Stimulated activated CD4-positive, alpha-beta T cell treated with anti-CD3 and anti-CD28 coated beads, Interleukin-1b, Interleukin-23, amount 100 ng/mL, for 1 hour (primary cell): ENCODE results near the gene DNAH14.

Source experiments
- DNase-seq, 2 donors: peaks; one replicate each; pipeline ENCODE4 v3.0.0-alpha.2; 2020; ENCODE audit warnings: low read depth in 2 of 2

Gene DNAH14

DNA sequence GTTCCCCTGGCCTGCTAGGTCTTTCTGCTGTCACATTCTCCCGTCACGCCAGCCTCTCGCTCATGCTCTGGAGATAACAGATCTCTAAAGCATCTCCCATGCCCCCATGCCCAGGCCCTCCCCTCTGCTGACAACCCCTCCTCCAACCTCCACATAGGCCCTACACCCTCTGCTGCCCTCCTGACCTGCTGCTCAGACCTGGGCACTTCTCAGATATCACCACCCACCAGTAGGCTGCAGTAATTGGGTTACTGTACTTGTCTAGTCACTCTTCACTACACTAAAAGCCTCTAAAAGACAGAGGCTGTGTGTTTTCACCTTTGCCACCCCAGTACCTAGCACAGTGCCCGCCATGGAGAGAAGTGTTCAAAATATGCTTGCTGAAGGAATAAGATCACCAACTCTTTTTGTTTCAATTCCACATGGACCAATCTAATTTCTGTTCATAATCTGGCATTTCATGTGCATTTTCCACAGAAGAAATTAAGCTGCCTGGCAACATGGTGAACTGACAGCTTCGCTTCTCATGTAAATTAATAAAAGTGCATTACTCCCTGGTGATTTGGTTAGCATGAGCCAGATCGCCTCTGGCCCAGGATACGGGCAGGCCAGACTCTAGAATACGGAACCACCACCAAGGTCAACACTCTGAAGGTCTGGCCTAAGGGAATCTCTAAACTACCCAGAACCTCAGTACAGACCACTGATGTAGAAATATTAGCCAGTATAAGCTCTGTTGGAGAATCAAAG lies 477.7 kb downstream of the DNAH14 start:
- DNase-seq: no peak

DNA sequence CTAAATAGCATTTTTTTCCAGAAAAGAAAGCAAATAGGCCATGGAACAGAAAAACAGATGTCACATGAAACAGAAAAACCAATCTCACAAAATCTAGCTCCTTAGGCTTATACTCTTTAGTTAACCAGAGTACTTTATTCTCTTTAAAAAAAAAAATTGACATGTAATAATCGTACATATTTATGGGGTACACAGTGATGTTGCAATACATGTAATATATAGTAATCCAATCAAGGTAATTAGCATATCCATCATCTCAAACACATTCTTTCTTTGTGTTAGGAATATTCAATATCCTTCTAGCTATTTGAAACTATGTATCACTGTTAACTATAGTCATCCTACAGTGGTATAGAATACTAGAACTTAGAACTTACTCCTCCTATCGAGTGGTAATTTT lies 478.3 kb downstream of the DNAH14 start:
- DNase-seq: no peak

DNA sequence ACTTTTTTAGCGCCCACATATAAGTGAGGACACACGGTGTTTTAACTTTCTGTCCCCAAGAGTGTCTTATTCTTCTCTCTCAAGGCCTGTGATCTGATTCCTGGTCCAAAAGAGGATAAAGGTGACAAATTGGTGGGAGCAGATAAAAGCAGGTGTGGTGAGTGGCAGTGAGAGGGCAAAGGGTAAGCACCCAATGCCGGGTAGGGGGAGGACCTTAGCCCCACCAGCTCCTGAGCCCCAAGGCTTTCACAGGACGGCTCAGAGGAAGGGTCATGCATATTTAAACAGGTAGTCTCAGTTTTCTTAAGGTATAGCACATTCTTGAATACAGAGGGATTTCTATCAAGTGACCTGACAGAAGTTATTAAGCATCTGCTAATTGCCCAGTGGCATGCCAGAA lies 478.8 kb downstream of the DNAH14 start:
- DNase-seq: no peak

DNA sequence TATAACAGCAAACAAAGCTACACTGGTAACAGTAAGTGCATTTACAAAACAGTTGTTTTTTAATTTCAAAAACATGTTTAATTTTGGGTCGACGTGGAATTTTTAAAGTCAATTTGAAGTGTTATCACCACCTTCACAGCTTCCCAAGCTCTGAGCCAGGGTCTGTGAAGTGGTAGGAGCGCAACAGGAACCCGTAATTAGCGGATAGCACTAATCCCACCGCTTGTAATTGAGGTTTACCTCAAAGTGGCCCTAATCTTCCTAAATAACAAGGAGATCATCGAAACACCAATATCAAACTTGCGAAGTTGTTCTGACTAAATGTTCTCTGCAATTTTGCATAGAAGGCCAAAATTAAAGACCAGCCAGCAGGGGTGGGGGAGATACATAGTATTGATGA lies 479.6 kb downstream of the DNAH14 start:
- DNase-seq: no peak

DNA sequence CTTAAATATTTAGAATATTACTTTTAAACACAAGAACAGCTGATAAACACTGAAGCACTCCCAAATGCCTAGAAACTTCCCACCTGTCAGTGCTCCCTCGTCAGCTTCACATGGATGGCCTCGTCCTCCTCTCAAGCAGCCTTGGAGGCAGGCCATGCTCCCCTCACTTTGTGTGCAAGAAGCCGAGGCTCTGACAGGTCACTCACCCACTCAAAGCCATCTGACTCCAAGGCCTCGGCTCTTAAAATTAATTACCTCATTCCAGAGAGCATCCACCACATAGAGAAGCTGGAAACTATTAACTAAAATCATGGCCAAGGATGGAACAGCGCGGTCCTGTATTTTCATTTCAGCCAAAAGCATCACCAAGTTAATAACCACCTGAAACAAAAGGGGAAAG lies 480.6 kb downstream of the DNAH14 start:
- DNase-seq: no peak

DNA sequence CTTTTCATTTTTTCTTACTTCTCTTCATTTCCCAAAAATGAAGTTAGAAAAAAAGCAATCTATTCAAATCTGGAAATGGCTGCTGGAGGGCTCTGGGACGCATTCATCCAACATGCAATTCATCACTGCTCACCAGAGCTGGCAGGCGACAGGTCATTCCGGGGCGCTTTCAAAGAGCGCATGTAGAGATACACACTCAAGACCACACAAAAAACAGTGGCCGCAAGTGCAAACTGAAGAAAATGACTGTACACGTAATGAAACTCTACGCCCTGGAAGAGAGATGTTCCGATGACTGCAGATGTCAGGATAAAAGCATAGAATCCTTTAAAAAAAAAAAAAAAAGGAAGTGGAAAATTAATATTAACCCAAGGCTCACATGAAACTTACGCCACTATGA lies 482.8 kb downstream of the DNAH14 start:
- DNase-seq: no peak

DNA sequence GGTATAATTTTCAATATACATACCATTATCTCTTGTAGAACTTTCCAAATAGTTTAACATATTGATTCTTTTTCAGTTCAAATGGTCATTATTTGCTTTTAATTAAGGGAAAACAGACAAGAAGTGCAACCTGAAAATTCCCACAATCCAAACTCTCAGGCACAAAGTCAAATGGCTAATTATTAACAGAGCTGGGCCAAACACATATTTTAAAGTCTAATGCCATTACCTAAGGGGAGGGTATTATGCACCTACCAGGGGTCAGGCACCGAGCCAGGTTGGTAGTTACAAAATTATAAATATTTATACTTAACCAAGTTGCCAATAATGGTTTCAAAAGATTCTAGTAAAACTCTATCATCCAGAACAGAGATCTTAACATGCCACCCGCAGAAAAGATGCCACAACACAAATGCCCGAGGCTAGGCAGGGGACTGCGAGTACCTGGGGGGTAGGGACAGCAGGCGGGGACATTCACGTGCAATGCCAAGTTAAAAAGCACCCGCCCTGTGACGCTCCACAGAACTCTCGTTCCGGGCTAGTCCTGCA lies 483.4 kb downstream of the DNAH14 start:
- DNase-seq: no peak

DNA sequence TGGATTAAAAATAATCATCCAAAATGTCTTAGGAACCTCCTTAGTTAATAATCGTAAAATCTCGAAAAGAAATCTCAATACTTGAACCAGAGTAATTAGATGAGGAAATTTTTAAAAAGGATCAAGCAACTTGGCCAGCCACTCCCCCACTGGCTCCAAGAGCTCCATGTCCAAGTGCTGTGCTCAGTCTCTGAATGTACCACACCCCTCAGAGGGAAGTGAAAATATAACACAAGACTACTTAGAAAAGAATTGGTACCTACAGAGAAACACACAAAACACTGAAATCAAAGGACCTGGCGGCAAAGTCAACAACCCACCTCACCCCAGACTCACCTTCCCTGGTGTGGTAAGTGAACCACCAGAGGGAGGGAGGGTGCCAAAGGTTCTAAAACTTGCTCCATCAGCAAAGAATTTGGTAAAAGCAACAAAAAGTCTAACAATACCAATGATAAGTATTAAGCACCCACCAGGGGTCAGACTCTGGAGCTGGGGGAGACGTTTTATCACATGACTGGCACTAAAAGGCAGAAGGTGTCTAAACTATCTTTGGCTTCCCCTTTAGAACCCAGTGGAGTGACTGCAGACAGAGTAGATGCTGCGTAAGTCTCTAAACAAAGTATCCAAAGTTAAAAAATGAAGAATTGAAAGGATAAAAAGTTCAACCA lies 484.4 kb downstream of the DNAH14 start:
- no peak for DNase-seq

DNA sequence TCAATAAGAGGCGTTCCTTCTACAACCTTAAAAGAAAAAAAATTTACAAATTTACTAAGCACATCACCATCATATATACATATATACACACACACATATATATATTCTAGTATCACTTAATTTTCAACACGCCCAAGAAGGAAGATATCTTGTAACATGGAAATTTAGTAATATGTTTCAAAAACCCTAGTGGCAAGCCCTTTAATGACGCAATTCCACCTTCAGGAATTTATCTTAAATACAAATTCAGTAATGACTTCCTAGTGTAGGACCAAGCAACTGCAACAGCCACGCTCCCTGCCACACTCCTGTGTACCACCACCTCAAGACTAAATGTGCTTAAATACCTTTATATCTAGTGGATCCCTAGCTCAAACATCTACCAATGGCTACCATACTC lies 485.8 kb downstream of the DNAH14 start:
- no peak for DNase-seq

DNA sequence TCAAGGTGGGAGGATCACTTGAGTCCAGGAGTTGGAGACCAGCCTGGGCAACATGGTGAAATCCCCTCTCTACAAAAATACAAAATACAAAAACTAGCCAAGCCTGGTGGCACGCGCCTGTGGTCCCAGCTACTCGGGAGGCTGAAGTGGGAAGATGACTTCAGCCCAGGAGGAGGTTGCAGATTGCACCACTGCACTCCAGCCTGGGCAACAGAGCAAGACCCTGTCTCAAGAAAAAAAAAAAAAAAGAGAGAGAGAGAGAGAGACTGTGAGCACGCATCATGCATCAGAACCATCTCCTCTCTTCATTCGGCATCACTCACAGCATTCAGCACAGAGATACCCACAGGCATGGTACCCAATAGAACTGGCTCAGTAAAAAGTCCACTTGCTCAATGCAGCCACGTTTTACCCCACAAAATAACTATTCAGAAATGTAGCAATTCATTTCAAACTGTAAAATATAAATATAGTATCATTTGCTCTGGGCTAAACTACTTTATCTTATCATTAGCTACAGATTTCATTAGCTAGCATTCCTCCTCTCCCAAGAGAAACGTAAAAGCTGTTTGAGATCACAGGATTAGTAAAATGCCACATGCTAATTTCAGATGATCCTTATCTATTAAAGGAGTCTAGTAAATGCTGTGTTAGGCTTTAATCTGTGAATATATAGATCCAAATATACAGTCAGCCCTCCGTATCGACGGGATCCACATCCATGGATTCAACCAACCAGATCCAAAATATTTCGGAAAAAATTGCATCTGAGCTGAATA lies 486.7 kb downstream of the DNAH14 start:
- no peak for DNase-seq

DNA sequence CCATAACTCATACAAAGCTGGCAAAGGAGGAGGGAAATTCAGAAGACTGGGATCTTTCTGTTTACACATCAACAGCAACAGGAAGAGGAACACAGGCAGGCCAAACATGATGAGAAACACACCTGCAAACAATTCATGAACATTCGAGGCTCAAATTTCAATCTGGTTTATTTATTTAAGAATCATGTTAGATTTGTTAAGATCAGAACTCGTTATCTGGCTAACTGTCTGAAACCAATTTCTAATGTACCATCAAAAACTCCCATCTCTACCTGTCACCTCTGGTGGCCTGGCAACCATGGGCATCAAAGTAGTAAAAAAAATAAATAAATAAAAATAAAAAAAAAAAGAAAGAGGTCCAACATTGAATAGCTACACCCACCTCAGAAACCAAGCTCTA lies 488.6 kb downstream of the DNAH14 start:
- no peak for DNase-seq

DNA sequence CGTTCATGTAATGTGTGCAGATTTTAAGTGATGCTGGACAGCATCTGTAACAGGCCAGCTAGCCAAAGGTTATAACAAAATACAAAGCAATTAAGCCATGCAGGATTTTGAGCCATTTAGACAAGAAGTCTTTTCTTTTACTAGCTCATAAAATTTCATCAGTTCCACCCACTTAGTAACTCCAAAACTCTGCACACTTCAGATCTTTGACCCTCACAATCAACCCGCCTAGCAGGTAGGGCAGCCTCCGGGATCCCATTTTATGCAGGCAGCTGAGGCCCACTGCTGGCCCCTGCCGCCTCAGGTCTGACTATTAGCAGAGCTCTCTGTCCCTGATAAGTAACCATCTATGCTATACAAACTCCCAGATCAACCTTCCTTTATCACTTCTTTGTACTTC lies 489.1 kb downstream of the DNAH14 start:
- no peak for DNase-seq

DNA sequence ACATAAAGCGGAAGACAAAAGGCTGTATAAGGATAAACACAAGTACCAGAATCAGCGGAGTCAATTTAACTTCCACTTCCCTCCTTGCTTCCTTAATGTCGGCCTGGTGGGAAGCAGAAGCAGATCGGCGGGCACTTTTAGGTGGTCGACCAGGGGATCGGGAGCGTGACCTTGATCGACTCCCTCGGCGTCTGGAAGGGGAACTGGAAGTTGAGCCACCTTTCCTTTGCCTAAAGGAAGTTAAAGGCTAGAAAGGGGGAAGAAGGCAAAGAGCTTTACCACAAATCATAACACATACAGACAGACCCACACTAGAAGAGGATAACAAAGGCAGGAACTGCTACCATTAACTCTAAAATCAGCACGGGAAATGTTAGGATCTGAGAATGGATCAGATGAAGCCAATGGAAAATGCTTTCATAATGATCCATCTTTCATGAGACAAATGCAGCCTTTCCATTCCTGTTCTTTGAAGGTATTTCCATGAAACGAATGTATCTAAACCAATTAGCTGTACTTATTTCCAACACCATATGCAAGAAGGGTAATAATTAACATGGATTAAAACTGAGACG lies 492.6 kb downstream of the DNAH14 start:
- DNase-seq: no peak

DNA sequence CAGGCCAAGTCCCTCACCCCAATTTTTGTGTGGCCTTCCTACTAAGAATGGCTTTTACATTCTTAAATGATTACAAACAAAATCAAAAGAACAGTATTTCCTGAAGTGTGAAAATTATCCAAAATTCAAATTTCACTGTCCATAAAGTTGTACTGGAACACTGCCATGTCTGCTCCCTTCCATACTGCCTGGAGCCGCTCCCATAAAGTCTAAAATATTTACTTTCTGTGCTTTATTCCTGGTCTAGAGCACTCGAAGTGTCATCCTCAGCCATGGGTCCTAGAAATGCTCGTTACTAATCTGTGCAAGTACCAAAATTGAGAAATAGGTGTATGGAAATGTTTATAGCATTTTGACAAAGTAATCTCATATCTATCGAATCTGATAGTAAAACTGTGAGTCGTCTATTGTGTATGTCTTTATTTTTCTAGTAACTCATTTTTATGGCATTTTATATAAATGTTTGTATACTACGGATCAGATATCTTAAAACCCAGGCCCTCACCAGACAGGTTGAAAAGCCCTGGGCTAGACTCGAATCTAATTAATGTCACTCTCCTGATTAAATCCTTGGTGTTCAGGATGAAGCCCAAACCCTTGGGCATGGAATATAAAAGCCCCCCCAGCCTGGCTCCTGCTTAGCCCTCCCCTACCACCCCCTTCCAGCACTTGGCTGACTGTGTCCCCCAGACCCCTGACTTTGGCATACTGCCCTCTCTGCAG lies 493.5 kb downstream of the DNAH14 start:
- no peak for DNase-seq

DNA sequence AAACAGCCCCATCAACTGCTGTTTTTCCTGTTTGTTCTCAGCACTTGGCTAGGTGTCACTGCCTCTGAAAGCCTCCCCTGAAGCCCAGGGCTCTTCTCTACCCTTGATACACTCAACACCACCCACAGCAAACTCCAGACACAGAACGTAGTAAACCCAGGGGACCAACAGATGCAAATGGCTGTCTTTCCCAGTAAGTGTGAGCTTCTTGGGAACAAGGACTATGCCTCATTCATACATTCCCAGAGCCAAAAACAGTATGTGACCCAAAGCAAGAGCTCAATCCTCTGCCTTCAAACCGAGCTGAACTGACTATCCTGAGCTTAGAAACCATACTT lies 494.0 kb downstream of the DNAH14 start:
- DNase-seq: no peak

DNA sequence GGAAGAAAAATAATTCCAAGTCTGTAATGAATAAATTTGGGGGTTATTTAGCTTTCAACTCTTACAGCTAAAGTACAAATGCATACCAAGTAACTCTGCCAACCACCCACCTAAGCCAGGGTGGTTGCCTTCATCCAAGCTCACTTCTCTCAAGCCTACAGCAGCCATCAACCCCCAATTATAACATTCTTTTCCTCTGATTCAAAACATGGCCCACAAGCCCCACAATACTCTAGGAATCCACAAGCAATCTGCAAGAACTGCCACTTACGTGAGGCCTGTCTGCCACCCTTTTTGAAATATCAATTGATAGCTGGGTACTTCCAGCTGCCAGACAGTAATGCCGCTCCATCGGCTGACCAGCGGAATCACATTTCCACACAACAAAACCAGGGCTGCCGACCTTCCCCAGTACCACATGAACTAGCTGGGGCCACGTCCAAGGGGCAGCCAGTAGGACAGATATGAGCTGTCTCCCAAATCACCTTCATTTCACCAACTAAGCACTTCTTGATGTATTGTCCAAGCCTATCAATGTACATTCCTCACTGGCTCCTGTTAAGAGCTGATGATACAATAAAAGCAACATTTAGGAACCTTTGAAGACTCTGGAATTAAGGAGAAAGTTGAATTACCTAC lies 495.2 kb downstream of the DNAH14 start:
- no peak for DNase-seq

DNA sequence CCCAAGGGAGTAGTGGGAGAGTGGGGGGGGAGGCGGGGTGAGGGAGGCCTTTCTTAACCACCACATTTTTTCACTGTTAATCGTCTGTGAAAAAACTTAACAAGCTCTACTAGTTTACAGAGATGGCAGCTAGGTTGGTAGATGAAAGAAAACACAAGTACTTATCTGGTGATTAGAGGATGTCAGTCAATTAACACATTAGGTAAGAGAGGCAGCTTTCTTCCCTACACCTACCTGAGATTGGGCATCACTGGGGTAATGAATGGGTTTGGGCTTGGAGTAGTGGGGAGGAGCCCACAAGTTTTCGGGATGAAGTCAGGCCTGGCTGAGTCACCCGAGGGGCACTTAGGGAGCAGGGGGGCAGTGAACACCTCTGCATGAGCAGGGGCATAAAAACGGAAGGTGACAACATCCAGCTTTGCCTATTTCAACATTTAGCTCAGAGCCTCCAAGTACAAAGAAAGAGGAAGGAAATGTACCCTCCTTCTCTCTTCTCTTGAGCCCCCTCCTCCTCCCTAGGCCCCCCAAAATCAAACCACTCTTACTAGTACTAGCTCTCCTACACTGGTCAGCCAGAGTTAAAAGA lies 495.8 kb downstream of the DNAH14 start:
- DNase-seq: no peak

DNA sequence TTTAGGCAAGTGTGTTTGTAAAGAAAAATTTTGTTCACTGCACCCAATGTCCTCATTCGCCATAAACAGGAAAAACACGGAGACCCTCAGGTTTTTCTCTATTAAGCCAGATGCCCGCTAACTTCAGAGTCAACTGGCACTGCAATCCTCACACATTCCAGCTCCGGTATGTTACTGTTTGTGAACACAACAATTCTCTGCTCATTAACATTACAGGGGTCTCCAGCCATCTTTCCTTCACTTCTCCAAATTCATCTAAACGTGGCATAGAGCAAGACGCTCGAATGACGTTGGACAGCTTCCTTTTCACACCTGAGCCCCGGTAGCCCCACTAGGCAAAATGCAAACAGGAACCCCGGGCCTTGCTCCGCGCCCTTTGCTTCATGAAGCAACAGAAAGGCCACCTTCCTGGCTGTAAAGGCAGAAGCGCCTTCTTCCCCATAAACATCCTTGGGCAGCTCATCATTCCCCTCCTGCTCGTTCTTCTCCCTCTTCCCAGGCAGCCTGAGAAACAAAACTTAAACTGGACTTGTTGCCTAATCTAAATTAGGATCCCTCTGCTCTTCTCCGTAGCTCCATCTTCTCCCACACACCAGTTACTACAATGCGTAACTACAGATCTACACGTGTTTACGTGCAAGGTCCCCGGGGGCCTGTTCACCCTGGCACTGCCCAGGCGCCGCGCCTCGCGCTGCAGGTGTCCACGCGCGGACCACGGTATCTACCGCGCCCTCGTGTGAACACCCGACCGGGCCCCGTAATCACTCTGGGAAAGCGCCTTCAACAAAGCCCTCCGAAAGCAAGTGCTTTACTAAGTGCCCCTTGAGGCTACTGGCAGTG lies 497.1 kb downstream of the DNAH14 start:
- DNase-seq: no peak

DNA sequence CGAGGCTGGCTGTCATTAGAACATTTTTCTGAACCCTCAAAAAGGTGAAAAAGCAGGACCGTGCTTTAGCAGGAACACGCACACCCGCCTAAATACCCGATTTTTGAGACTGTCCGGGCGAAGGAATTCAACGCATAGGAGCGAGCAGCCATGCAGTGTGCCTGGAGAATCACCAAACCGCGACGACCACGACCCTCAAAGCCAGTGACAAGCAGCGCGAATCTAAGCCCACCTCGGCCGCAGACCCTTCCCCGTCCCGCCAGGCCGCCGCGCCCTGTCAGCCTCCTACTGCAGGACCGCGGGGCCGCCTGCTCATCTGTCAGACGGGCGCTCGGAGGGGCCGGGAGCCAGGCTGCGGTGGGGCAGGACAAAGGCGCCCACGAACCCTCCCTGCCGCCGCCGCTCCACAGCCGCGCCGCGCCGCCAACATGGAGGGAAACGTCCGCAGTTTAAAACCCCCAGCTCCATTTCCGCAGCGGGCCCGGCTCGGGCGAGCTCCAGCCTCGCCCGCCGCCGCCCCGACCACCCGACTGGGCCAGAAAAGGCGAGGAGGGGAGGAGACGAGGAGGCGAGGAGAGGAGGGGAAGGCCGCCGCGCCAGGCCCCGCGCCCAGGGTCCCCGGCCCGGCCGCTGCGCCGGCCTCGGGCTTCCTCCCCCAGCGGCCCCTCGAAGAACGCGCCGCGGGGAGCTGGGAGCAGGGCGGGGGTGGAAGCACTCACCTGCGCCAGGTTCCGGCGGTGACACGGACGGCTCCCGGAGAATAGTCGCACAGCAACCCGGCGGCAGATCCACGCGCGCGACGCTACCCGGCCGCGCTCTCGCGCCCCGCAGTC lies 498.0 kb downstream of the DNAH14 start, which contains the start of gene LBR:
Gene LBR, minus strand, starts transcription at position 804 of the 833 bp plus-strand sequence. CDS start 3,963 bp downstream, outside the sequence.
- DNase-seq: no peak
